ENCODE results near the gene DDN.

DDN gene

GRCh38 chr12:49038291-49038955, 39.2 kb upstream of the DDN start:
- Histone ChIP-seq H3K27me3 (replicated peaks; ENCODE audit: control insufficient read depth, insufficient read depth, low read length) (no peaks in the 10 kb centered on the region), H3K36me3 (ENCODE audit: control insufficient read depth, insufficient read depth, low read length) (peaks cover 63% of the 10 kb centered on the region), H3K4me3 (replicated peaks; ENCODE audit: low read depth, low read length) (no peak overlapping the region)
- DNase-seq (ENCODE audit: extremely low read depth, insufficient read length), result no peak
- TF ChIP-seq CTCF (IDR thresholded peaks at IDR 0.05; ENCODE audit: insufficient read depth, low read length, poor library complexity, severe bottlenecking), result no peak

- Histone ChIP-seq H3K4me3 (replicated peaks; ENCODE audit: low read depth, low read length) (no peak overlapping the region), H3K27me3 (replicated peaks; ENCODE audit: control insufficient read depth, insufficient read depth, low read length) (no peaks in the 10 kb centered on the region), H3K36me3 (ENCODE audit: control insufficient read depth, insufficient read depth, low read length) (peaks cover 64% of the 10 kb centered on the region)
- DNase-seq (ENCODE audit: extremely low read depth, insufficient read length), result no peak
- TF ChIP-seq CTCF (IDR thresholded peaks at IDR 0.05; ENCODE audit: insufficient read depth, low read length, poor library complexity, severe bottlenecking), result no peak
Measured at GRCh38 chr12:49037947-49038237, 38.7 kb upstream of the DDN start.

- H3K4me3 ChIP-seq (replicated peaks; ENCODE audit: low read depth, low read length), result no peak overlapping the region
- DNase-seq (ENCODE audit: extremely low read depth, insufficient read length), result no peak
- H3K36me3 ChIP-seq (ENCODE audit: control insufficient read depth, insufficient read depth, low read length), result peaks cover 64% of the 10 kb centered on the region
- H3K27me3 ChIP-seq (replicated peaks; ENCODE audit: control insufficient read depth, insufficient read depth, low read length), result no peaks in the 10 kb centered on the region
- no peak for TF ChIP-seq CTCF (IDR thresholded peaks at IDR 0.05; ENCODE audit: insufficient read depth, low read length, poor library complexity, severe bottlenecking)
Measured at GRCh38 chr12:49037111-49037946, 38.2 kb upstream of the DDN start.

GRCh38 chr12:49036029-49036428, 36.9 kb upstream of the DDN start:
- H3K4me3 ChIP-seq (replicated peaks; ENCODE audit: low read depth, low read length), result no peak overlapping the region
- TF ChIP-seq CTCF (IDR thresholded peaks at IDR 0.05; ENCODE audit: insufficient read depth, low read length, poor library complexity, severe bottlenecking), result no peak
- H3K27me3 ChIP-seq (replicated peaks; ENCODE audit: control insufficient read depth, insufficient read depth, low read length), result no peaks in the 10 kb centered on the region
- peaks cover 66% of the 10 kb centered on the region for H3K36me3 ChIP-seq (ENCODE audit: control insufficient read depth, insufficient read depth, low read length)
- no peak for DNase-seq (ENCODE audit: extremely low read depth, insufficient read length)

- TF ChIP-seq CTCF (IDR thresholded peaks at IDR 0.05; ENCODE audit: insufficient read depth, low read length, poor library complexity, severe bottlenecking), result no peak
- Histone ChIP-seq H3K36me3 (ENCODE audit: control insufficient read depth, insufficient read depth, low read length) (peaks cover 63% of the 10 kb centered on the region), H3K27me3 (replicated peaks; ENCODE audit: control insufficient read depth, insufficient read depth, low read length) (no peaks in the 10 kb centered on the region), H3K4me3 (replicated peaks; ENCODE audit: low read depth, low read length) (no peak overlapping the region)
- DNase-seq (ENCODE audit: extremely low read depth, insufficient read length), result no peak
Measured at GRCh38 chr12:49034286-49034622, 35.1 kb upstream of the DDN start.

Measured in GM06990 (cell line).